Measurements from ENCODE around the gene AMIGO1.

DNA sequence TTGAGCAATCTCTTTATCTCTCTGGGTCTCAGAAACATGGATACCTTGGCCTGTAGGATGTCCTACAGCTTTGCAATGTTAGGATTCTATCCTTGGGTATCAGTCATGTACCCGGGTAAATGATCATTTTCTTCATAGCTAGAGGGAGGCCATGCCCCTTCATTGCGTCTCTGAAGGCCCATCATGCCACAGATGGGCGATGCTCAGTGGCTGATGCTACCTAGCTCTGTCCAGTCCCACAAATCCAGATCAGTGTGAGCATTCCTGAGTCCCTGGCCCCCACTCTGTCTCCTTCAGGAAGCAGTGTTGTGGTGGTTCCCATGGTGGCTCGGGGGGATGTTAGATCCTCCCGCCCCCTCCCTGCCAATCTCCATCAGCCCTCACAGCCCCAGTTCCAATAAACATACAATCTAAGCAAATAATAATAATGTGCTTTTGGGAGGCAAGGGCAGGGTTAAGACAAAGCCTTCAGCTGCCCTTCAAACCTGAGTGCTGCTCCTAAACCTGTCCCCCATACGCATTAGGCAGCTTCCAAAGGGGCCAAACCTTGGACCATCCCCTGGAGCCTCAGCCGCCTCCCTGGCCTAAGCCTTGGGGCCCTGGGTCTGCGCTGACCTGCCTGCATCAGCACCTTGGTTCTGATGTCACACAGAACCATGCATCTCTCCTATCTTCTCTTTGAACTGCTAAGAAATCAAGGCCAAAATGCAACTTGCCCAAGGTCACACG lies 29.5 kb upstream of the AMIGO1 start:
- TF ChIP-seq, protein P1, sequence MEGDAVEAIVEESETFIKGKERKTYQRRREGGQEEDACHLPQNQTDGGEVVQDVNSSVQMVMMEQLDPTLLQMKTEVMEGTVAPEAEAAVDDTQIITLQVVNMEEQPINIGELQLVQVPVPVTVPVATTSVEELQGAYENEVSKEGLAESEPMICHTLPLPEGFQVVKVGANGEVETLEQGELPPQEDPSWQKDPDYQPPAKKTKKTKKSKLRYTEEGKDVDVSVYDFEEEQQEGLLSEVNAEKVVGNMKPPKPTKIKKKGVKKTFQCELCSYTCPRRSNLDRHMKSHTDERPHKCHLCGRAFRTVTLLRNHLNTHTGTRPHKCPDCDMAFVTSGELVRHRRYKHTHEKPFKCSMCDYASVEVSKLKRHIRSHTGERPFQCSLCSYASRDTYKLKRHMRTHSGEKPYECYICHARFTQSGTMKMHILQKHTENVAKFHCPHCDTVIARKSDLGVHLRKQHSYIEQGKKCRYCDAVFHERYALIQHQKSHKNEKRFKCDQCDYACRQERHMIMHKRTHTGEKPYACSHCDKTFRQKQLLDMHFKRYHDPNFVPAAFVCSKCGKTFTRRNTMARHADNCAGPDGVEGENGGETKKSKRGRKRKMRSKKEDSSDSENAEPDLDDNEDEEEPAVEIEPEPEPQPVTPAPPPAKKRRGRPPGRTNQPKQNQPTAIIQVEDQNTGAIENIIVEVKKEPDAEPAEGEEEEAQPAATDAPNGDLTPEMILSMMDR (IDR thresholded peaks at IDR 0.05) = no peak
- no peak for TF ChIP-seq POLR2A (IDR thresholded peaks at IDR 0.05)

All from body of pancreas (tissue), 4 donors.